HEK293T (cell line): ENCODE measurements around the gene OPA1.

Experiments used
- ARNT ChIP-seq: fragments of 450-650 bp; IDR thresholded peaks from 2 replicates; pipeline ENCODE4 v1.6.1; 2017; ENCODE audit warnings: mild to moderate bottlenecking
- BHLHE40 ChIP-seq: fragments of 450-650 bp; IDR thresholded peaks from 2 replicates; pipeline ENCODE4 v1.6.1; 2016; ENCODE audit warnings: mild to moderate bottlenecking, moderate library complexity, borderline replicate concordance
- CTBP1 ChIP-seq: fragments of 450-650 bp; IDR thresholded peaks from 2 replicates; pipeline ENCODE4 v1.6.1; 2016; ENCODE audit warnings: borderline replicate concordance
- ELF4 ChIP-seq: fragments of 450-650 bp; IDR thresholded peaks from 2 replicates; pipeline ENCODE4 v1.6.1; 2017; ENCODE audit warnings: antibody characterized with exemption
- FOXA1 ChIP-seq: fragments of 450-650 bp; IDR thresholded peaks from 2 replicates; pipeline ENCODE4 v1.6.1; 2016; ENCODE audit warnings: mild to moderate bottlenecking
- FOXK2 ChIP-seq: fragments of 450-650 bp; IDR thresholded peaks from 2 replicates; pipeline ENCODE4 v1.6.1; 2016; ENCODE audit warnings: mild to moderate bottlenecking
- FOXM1 ChIP-seq: fragments of 450-650 bp; IDR thresholded peaks from 2 replicates; pipeline ENCODE4 v1.6.1; 2017; ENCODE audit warnings: mild to moderate bottlenecking, borderline replicate concordance
- HDGF ChIP-seq: fragments of 450-650 bp; IDR thresholded peaks from 2 replicates; pipeline ENCODE4 v1.6.1; 2017; ENCODE audit warnings: antibody characterized with exemption, borderline replicate concordance
- LEF1 ChIP-seq: fragments of 450-650 bp; IDR thresholded peaks from 2 replicates; pipeline ENCODE4 v1.6.1; 2017; ENCODE audit warnings: mild to moderate bottlenecking, borderline replicate concordance
- NFRKB ChIP-seq: fragments of 450-650 bp; IDR thresholded peaks from 2 replicates; pipeline ENCODE4 v1.6.1; 2016; ENCODE audit warnings: mild to moderate bottlenecking, moderate library complexity
- SP1 ChIP-seq: fragments of 450-650 bp; IDR thresholded peaks from 2 replicates; pipeline ENCODE4 v1.6.1; 2017
- SUZ12 ChIP-seq: fragments of 450-650 bp; IDR thresholded peaks from 2 replicates; pipeline ENCODE4 v1.6.1; 2016; ENCODE audit warnings: mild to moderate bottlenecking
- TARDBP ChIP-seq: fragments of 450-650 bp; IDR thresholded peaks from 2 replicates; pipeline ENCODE4 v1.6.1; 2016
- ZNF384 ChIP-seq: fragments of 450-650 bp; IDR thresholded peaks from 2 replicates; pipeline ENCODE4 v1.6.1; 2016

DNA sequence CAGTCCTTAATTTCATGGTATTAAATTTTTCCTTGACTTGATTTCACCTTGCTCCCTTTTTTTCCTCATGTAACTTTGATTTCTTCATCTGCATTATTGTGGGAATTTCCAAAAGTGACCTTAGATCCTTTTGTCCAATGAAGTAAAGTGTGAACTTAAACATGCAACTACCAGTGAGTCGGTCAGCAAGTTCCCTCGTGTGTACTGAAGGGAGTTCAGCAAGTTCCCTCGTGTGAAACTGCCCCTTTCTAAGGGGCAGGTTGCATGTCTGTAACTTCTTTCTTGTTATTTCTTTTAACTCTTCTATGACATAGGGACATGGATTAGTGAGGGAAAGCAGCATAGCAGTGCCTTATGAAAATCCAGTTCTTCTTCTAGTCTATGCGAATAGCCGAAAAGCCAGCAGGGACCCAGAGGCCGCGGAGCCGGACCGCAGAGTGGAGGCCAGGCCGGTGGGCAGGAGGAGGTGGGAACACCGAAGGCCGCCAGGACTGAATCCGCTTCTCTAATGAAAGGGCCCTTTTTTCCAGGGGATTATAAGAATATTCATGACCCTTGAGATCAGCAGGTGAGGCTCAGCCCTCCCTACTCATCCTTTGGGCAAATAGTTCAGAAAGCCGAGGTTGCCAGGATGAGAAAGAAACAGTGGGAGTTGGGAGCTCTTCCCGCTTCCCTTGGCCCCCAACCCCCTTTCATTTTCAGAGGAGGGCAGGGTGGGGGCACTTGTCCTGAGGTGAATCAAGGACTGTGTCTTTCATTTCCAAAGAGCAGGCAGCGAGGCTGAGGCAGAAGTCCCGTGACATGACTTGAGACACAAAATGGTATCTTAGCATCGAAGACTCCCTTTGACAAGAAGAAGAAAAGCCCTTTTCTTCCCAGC is 117.5 kb downstream of the OPA1 start:
- no peak for TF ChIP-seq HDGF
- no peak for TF ChIP-seq SP1
- TF ChIP-seq NFRKB: no peak
- TF ChIP-seq FOXA1: no peak
- no peak for TF ChIP-seq SUZ12
- TF ChIP-seq FOXM1: no peak
- TF ChIP-seq FOXK2: no peak
- no peak for TF ChIP-seq CTBP1
- no peak for TF ChIP-seq BHLHE40
- TF ChIP-seq ELF4: no peak
- TF ChIP-seq TARDBP: no peak
- no peak for TF ChIP-seq ARNT
- TF ChIP-seq ZNF384: no peak
- TF ChIP-seq LEF1: no peak
